GM12892 (cell line): Measurements from ENCODE around the gene ANAPC7.

Experiments used
- POLR2A ChIP-seq: IDR thresholded peaks from 2 replicates; pipeline ENCODE4 v1.6.1; 2011; ENCODE audit warnings: low read depth, low read length, control low read depth
- POLR2AphosphoS5 ChIP-seq: IDR thresholded peaks from 2 replicates; pipeline ENCODE4 v1.6.1; 2011; ENCODE audit warnings: low read depth, low read length, control low read depth

- TF ChIP-seq POLR2A (no peak), POLR2AphosphoS5 (no peak)
These were observed 50.1 kb downstream of the ANAPC7 start for GRCh38 chr12:110353211-110353965.
